ENCODE results near the gene RBBP8NL. TPM values are rescaled to one million over a fixed set of nuclear protein-coding genes. Genes with fewer than 3 reads are reported as not detected.

Gene RBBP8NL
- total RNA-seq, 1 donor: not detected

Other genes starting within 250 kb of the RBBP8NL start
- 3.1 TPM for gene MTG2, start 244.5 kb downstream of the RBBP8NL start, total RNA-seq
- not detected for gene HRH3, start 207.3 kb downstream of the RBBP8NL start, total RNA-seq
- gene OSBPL2, start 189.0 kb downstream of the RBBP8NL start, total RNA-seq: 36.0 TPM
- gene ADRM1, start 124.5 kb downstream of the RBBP8NL start, total RNA-seq: 30.2 TPM
- gene LAMA5, start 60.2 kb downstream of the RBBP8NL start, total RNA-seq: 1.2 TPM
- 1,065 TPM for gene RPS21, start 40.4 kb downstream of the RBBP8NL start, total RNA-seq
- gene CABLES2, start 20.3 kb downstream of the RBBP8NL start, total RNA-seq: 1.9 TPM
- gene GATA5, start 48.5 kb upstream of the RBBP8NL start, total RNA-seq: not detected
- 0.73 TPM for gene SLCO4A1, start 215.0 kb upstream of the RBBP8NL start, total RNA-seq